GM18858 (cell line): ENCODE results near the gene COL9A2.

Experiments used
- ATAC-seq: cut with Tn5 transposase; IDR thresholded peaks from one replicate; pipeline ENCODE4 v1.9.1; 2021; ENCODE audit not compliant: unreplicated experiment

The COL9A2 gene

DNA sequence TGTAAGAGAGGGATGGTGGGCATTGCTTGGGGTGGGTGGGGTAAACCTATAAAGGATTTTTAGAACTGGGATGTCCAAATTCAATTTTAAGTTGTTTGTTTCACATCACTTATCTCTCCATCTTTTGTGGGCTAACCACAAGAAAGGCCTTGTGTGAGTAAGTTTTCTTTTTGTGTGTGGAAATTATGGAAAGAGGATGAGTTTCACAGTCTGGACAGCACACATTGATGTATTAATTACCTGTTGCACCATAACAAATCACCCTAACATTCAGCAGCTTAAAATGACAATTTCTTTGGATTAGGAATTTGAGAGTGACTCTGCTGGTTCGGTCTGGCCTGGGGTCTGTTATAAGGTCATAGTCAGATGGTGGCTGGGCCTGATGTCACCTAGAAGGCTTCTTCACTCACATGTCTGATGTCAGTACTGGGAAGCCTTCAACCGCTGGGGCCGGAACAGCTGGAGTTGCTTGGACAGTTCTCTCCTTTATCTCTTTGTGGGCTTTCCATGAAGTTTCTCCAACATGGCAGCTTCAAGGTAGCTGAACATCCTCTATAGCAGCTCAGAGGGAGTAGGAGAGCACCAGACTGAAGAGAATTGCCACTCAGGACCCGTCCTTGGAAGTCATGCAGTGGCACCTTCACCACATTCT is 2.0 kb upstream of the COL9A2 start:
- ATAC-seq: no peak

DNA sequence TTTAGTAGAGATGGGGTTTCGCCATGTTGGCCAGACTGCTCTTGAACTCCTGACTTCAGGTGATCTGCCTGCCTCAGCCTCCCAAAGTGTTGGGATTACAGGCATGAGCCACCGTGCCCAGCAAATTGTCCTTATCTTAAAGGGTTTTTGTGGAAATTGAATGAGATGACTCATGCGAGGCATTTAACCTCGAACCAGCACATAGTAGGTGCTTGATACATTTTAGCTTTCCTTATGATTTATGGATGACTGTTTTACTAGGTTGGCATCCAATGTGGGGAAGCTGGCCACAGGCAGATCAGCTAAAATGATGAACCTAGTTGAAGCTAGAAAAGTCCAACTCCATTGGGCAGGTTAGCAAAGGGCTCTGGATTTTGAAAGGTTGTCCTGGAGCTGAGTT is 1.4 kb upstream of the COL9A2 start:
- ATAC-seq: no peak

GRCh38 chr1:40317394-40318074 is 448 bp upstream of the COL9A2 start:
- no peak for ATAC-seq

GRCh38 chr1:40315795-40316594 is 1.1 kb downstream of the COL9A2 start:
- ATAC-seq: no peak

DNA sequence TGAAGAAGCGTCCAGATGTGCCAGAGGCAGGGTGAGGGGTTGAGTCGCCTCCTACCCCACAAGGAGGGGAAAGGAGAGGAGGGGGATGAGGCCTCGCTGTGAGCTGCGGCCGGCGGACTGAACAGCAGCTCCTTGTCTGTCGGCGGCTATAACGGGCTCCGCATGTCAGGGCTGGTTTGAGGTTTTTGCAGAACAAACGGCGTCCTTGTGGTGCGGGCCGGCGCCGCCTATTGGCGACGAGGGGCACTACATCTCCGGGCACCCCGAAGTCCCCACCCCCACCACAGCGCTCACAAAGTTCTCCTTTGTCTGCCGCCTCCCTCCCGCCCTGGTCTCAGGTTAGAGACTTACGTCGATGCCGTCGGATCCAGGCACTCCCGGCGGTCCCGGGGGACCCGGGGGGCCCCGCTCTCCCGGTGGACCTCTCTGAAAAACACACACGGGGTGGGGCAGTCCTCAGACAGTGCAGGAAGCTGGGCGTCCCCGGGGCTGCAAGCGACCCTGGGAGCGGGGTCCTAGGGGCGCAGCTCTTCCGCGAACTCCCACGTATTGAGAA is 1.8 kb downstream of the COL9A2 start:
- ATAC-seq: no peak

GRCh38 chr1:40314721-40315238 is 2.3 kb downstream of the COL9A2 start:
- no peak for ATAC-seq

- no peak for ATAC-seq
These were observed 2.9 kb downstream of the COL9A2 start for GRCh38 chr1:40313958-40314720.

- no peak for ATAC-seq
These were observed 3.6 kb downstream of the COL9A2 start for GRCh38 chr1:40313329-40313957.

GRCh38 chr1:40312238-40313205 is 4.6 kb downstream of the COL9A2 start:
- no peak for ATAC-seq

GRCh38 chr1:40311692-40312091 is 5.4 kb downstream of the COL9A2 start:
- ATAC-seq: no peak

- no peak for ATAC-seq
These were observed 6.0 kb downstream of the COL9A2 start for GRCh38 chr1:40310983-40311642.

- no peak for ATAC-seq
These were observed 7.0 kb downstream of the COL9A2 start for GRCh38 chr1:40310129-40310461.

DNA sequence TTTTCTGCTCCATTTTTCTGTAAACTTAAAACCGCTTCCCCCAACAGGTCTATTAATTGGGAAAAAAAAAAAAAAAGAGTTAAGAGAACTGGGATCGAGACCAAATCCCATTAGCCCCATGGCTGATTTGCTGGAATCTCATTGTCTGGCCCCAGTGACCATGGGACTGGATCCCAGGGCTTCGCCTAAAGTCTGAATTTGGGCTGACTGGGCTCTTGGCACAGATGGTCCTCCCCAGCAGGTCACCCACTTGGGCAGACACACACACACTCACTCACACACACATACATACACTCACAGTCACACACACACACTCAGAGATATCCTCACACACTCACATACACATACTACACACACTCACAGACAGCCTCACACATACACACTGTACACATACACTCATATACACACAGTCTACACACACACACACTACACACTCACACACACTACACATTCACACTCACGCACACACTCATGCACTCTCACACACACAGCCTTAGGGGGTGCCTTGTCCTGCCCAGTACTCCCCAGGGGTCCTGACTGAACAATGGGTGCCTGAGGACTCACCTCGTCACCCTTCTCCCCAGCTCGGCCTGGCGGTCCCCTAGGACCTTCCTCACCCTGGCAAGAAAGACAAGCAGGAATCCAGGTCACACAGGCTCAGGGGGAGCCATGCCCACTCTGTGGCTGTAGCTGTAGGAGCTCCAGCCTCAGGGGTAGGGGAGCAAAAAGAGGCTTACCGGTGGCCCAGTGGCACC is 7.5 kb downstream of the COL9A2 start:
- no peak for ATAC-seq

DNA sequence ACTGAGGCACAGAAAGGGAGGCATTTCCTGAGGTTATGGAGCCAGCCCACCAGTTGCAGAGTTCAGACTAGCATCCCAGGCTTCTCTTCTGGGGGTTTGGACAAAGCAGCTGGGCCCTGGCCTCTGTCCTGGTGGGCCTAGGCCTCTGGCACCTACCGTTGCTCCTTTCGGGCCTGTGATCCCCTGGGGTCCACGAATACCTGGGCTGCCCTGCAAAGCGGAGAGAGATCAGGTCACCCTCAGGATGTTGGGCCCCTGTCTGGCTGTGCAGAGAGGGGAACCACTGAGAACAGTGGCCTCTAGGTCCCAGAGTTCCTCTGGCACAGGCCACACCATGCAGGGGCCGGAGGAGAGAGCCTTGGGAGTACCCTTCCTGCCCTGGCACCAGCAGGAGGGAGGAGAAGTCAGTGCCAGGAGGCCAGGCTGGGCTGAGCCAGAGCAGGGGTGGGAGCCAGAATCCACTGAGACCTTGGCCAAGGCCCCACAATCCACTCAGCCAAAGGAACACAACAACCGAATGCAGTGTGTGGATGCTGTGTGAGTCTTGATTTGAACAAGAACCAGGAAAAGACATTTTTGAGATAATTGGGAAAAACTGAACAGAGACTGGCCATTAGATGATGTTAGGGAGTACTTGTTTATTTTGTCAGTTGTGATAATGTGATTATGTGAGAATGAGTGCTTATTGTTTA is 8.9 kb downstream of the COL9A2 start:
- no peak for ATAC-seq

DNA sequence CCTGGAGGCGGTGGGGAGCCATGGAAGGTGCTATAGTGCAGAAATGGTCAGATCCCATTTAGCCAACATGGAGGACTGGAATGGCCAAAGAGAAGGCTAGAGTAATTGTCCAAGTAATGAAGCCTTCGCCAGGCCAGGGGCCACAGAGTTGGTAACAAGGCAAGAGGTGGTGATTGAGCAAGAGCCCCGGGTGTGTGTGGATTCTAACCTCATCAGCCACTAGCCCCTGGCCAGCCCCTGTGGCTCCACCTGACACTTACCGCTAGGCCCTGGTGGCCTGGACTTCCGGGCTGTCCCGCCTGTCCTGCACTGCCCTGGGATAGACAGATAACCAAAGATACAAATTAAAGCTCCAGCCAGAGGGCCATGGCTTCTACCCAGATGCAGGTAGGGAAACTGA is 9.9 kb downstream of the COL9A2 start:
- no peak for ATAC-seq

GRCh38 chr1:40306296-40306695 is 10.8 kb downstream of the COL9A2 start:
- no peak for ATAC-seq

DNA sequence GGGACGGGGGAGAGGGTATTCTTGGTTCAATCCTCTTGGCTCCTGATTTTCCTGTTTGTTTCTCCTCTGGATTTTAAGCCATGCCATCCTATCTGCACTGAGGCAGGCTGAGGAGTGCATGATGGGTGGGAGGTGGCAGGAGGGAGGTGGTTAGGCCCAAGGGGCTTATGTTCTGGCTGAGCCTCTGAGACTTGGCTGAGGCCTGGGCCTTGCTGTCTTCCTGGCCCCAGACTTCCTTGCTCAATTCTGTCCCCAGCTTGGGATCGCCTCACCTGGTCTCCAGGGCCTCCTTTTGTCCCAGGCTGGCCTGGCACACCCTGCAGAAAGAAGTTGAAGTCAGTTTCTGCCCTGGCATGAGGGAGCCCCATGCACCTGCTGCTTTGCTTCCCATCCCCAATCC is 11.2 kb downstream of the COL9A2 start:
- ATAC-seq: no peak
